Glomerular endothelial cell (primary cell): ENCODE measurements around the gene PADI1. TPM values are rescaled to one million over a fixed set of nuclear protein-coding genes. Genes with fewer than 3 reads are reported as not detected.

ENCODE experiments used
- DNase-seq: peaks from one replicate; pipeline ENCODE4 v3.0.0-alpha.2; 2011; ENCODE audit warnings: low read depth, low spot score; ENCODE audit errors: extremely low read depth
- total RNA-seq: library from RNA; depleted of rRNA; stranded (reverse); fragments of >200 nt; gene quantifications from 2 replicates; pipeline ENCODE4 v1.2.3, GENCODE V29; 2015

Gene PADI1
- total RNA-seq, 1 donor from 2014 or later, result 0.18 TPM

- DNase-seq, result no peak
Measured at GRCh38 chr1:17196496-17197185, 8.3 kb upstream of the PADI1 start.

GRCh38 chr1:17197696-17198095 is 7.2 kb upstream of the PADI1 start:
- DNase-seq, result no peak

GRCh38 chr1:17198476-17199258 is 6.3 kb upstream of the PADI1 start:
- no peak for DNase-seq

- DNase-seq, result no peak
Measured at GRCh38 chr1:17199267-17200044, 5.5 kb upstream of the PADI1 start.

- no peak for DNase-seq
Measured at GRCh38 chr1:17200246-17200645, 4.7 kb upstream of the PADI1 start.

GRCh38 chr1:17200756-17201155 is 4.2 kb upstream of the PADI1 start:
- no peak for DNase-seq

GRCh38 chr1:17201201-17202021 is 3.5 kb upstream of the PADI1 start:
- no peak for DNase-seq

- no peak for DNase-seq
Measured at GRCh38 chr1:17205652-17206051, 724 bp downstream of the PADI1 start.

- no peak for DNase-seq
Measured at GRCh38 chr1:17206196-17206595, 1.3 kb downstream of the PADI1 start.

GRCh38 chr1:17207046-17207445 is 2.1 kb downstream of the PADI1 start:
- no peak for DNase-seq

GRCh38 chr1:17207540-17207939 is 2.6 kb downstream of the PADI1 start:
- no peak for DNase-seq

GRCh38 chr1:17207966-17208418 is 3.1 kb downstream of the PADI1 start:
- no peak for DNase-seq

- no peak for DNase-seq
Measured at GRCh38 chr1:17208546-17208945, 3.6 kb downstream of the PADI1 start.

- no peak for DNase-seq
Measured at GRCh38 chr1:17209430-17209829, 4.5 kb downstream of the PADI1 start.

- no peak for DNase-seq
Measured at GRCh38 chr1:17210176-17210575, 5.2 kb downstream of the PADI1 start.

- DNase-seq, result no peak
Measured at GRCh38 chr1:17211377-17211776, 6.4 kb downstream of the PADI1 start.

GRCh38 chr1:17212009-17212408 is 7.1 kb downstream of the PADI1 start:
- no peak for DNase-seq

GRCh38 chr1:17212487-17213121 is 7.7 kb downstream of the PADI1 start:
- no peak for DNase-seq

- no peak for DNase-seq
Measured at GRCh38 chr1:17213148-17213781, 8.3 kb downstream of the PADI1 start.

GRCh38 chr1:17213782-17214148 is 8.8 kb downstream of the PADI1 start:
- DNase-seq, result no peak
